ENCODE data around the gene ASIC2. TPM values are rescaled to one million over a fixed set of nuclear protein-coding genes. Genes with fewer than 3 reads are reported as not detected.
A peak's percentile ranks its signal among the peaks of the same experiment; 100 is the strongest.

Gene ASIC2
- total and polyA plus RNA-seq, 2 donors from 2014 or later, result 0.60 to 2.9 TPM

- intact Hi-C loops (cut with DNase I), result no loop called here
- no peak for TF ChIP-seq CTCF (IDR thresholded peaks at IDR 0.05; ENCODE audit: borderline replicate concordance, extremely low read depth, insufficient read depth)
- H3K4me3 ChIP-seq (ENCODE audit: low read length in 3 of 3), result no peak overlapping the region
Observed at GRCh38 chr17:33106525-33107165, 186.4 kb downstream of the ASIC2 start.

GRCh38 chr17:33105911-33106310, 187.2 kb downstream of the ASIC2 start:
- H3K27ac ChIP-seq (ENCODE audit: low read depth in 2 of 2, low read length in 2 of 2), result no peak overlapping the region
- H3K9me3 ChIP-seq (ENCODE audit: control insufficient read depth in 2 of 3, insufficient read depth in 1 of 3, low read length in 3 of 3), result no peaks in the 10 kb centered on the region
- no peak overlapping the region for H3K9ac ChIP-seq (ENCODE audit: low read length in 3 of 3)
- intact Hi-C loops (cut with DNase I), result no loop called here
- no peaks in the 10 kb centered on the region for H3K36me3 ChIP-seq (ENCODE audit: control insufficient read depth in 2 of 3, insufficient read depth in 3 of 3, low read length in 3 of 3)
- no peak overlapping the region for H3K4me3 ChIP-seq (ENCODE audit: low read length in 3 of 3)
- TF ChIP-seq CTCF (IDR thresholded peaks at IDR 0.05; ENCODE audit: borderline replicate concordance, extremely low read depth, insufficient read depth), result no peak
- H3K4me1 ChIP-seq (ENCODE audit: control insufficient read depth in 2 of 3, insufficient read depth in 2 of 3, low read depth in 1 of 3, low read length in 3 of 3), result no peaks in the 10 kb centered on the region
- DNase-seq (no peak), FAIRE-seq (no peak)
- H3K27me3 ChIP-seq (ENCODE audit: control insufficient read depth, insufficient read depth, low read length), result no peaks in the 10 kb centered on the region

More at GRCh38 chr17:33106525-33107165, 186.4 kb downstream of the ASIC2 start:
- no peaks in the 10 kb centered on the region for H3K9me3 ChIP-seq (ENCODE audit: control insufficient read depth in 2 of 3, insufficient read depth in 1 of 3, low read length in 3 of 3)
- no peaks in the 10 kb centered on the region for H3K4me1 ChIP-seq (ENCODE audit: control insufficient read depth in 2 of 3, insufficient read depth in 2 of 3, low read depth in 1 of 3, low read length in 3 of 3)
- DNase-seq (peak in 1 of 5 donors; percentile 46), FAIRE-seq (no peak)
- H3K9ac ChIP-seq (ENCODE audit: low read length in 3 of 3), result no peak overlapping the region
- no peak overlapping the region for H3K27ac ChIP-seq (ENCODE audit: low read depth in 2 of 2, low read length in 2 of 2)
- no peaks in the 10 kb centered on the region for H3K27me3 ChIP-seq (ENCODE audit: control insufficient read depth, insufficient read depth, low read length)
- H3K36me3 ChIP-seq (ENCODE audit: control insufficient read depth in 2 of 3, insufficient read depth in 3 of 3, low read length in 3 of 3), result no peaks in the 10 kb centered on the region

- Histone ChIP-seq H3K27me3 (ENCODE audit: control insufficient read depth, insufficient read depth, low read length) (no peaks in the 10 kb centered on the region), H3K36me3 (ENCODE audit: control insufficient read depth in 2 of 3, insufficient read depth in 3 of 3, low read length in 3 of 3) (no peaks in the 10 kb centered on the region), H3K4me3 (ENCODE audit: low read length in 3 of 3) (no peak overlapping the region), H3K9ac (ENCODE audit: low read length in 3 of 3) (no peak overlapping the region), H3K9me3 (ENCODE audit: control insufficient read depth in 2 of 3, insufficient read depth in 1 of 3, low read length in 3 of 3) (no peaks in the 10 kb centered on the region), H3K4me1 (ENCODE audit: control insufficient read depth in 2 of 3, insufficient read depth in 2 of 3, low read depth in 1 of 3, low read length in 3 of 3) (no peaks in the 10 kb centered on the region), H3K27ac (ENCODE audit: low read depth in 2 of 2, low read length in 2 of 2) (no peak overlapping the region)
- no peak for TF ChIP-seq CTCF (IDR thresholded peaks at IDR 0.05; ENCODE audit: borderline replicate concordance, extremely low read depth, insufficient read depth)
- DNase-seq (no peak), FAIRE-seq (no peak)
- intact Hi-C loops (cut with DNase I), result no loop called here
Observed at GRCh38 chr17:33099906-33100305, 193.2 kb downstream of the ASIC2 start.

GRCh38 chr17:33099252-33099651, 193.8 kb downstream of the ASIC2 start:
- H3K36me3 ChIP-seq (ENCODE audit: control insufficient read depth in 2 of 3, insufficient read depth in 3 of 3, low read length in 3 of 3), result no peaks in the 10 kb centered on the region
- H3K27ac ChIP-seq (ENCODE audit: low read depth in 2 of 2, low read length in 2 of 2), result no peak overlapping the region
- no peaks in the 10 kb centered on the region for H3K9me3 ChIP-seq (ENCODE audit: control insufficient read depth in 2 of 3, insufficient read depth in 1 of 3, low read length in 3 of 3)
- FAIRE-seq, result no peak
- intact Hi-C loops (cut with DNase I), result no loop called here
- no peaks in the 10 kb centered on the region for H3K27me3 ChIP-seq (ENCODE audit: control insufficient read depth, insufficient read depth, low read length)
- no peak for TF ChIP-seq CTCF (IDR thresholded peaks at IDR 0.05; ENCODE audit: borderline replicate concordance, extremely low read depth, insufficient read depth)
- H3K4me1 ChIP-seq (ENCODE audit: control insufficient read depth in 2 of 3, insufficient read depth in 2 of 3, low read depth in 1 of 3, low read length in 3 of 3), result no peaks in the 10 kb centered on the region
- no peak for DNase-seq
- no peak overlapping the region for H3K4me3 ChIP-seq (ENCODE audit: low read length in 3 of 3)
- no peak overlapping the region for H3K9ac ChIP-seq (ENCODE audit: low read length in 3 of 3)

All from kidney (tissue), 14 donors.